ENCODE data around the gene DAAM1.
A peak's percentile ranks its signal among the peaks of the same experiment; 100 is the strongest.

Gene DAAM1

DNA sequence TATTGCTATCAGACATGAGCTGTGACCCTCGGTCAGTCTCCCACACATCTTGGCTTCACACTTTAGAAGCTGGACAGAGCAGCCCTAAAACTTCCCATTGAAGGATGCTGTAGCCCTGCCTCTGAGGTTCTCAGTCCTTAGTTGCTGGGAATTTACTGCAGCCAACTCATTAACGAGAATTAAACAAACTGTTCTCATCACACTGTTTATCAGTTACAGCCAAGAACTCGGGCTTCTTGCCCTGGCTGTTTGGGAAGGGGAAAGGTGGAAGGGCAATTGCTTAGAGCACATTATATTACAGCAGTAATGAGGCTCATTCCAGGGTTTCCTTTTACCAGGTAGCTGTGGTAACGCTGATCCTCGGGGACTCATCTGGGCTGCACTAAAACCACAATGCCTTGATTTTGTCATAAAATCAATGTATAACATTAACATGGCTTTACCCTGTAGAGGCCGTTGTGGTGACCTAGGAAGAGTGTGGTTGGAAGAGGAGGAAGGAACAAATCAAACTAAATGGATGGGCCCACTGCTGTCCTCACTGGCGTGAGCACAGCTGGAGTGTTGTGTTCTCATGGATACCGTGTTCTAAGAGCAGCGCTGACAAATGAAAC is 189.6 kb downstream of the DAAM1 start:
- DNase-seq, result no peak

GRCh38 chr14:59389936-59390335 is 201.5 kb downstream of the DAAM1 start:
- no peak for DNase-seq

GRCh38 chr14:59391388-59391787 is 202.9 kb downstream of the DAAM1 start:
- DNase-seq, result no peak

- DNase-seq, result no peak
These were observed 205.8 kb downstream of the DAAM1 start for GRCh38 chr14:59394268-59394667.

DNA sequence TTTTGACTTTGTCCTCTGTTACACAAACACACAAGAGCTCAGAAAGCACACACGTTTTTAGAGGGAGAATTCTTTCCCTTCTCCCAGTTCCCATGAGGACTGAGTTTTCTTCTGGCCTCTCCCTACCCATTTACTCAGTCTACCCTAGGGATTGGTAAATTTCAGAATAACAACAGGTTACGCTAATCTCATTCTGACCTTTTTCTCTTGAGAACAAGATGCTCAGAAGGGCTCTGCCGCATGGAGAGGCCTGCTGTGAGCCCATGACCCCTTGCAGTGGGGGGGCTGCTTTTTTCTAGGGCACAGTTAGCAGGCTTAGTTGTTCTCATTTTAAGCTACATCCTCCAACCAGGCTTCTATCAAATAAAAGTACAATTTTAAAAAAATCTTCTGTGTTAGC is 207.2 kb downstream of the DAAM1 start:
- DNase-seq, result no peak

DNA sequence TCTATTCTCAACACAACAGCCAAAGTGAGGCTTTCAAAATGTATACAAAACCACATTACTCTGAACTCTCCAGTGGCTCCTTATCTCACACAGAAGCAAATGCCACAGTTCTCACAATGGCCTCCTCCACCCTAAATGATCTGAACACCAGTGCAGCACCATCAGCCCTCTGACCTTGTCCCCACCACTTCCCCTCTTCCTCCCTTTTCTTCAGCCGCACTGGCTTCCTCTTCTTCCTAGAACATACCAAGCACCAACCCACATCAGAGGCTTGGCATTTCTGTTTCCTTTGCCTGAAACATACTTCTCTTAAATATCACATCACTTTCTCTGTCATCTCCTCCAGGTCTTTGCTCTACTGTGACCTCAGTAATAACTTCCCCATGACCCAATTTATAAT is 210.4 kb downstream of the DAAM1 start:
- peak; percentile 59 for DNase-seq

- no peak for DNase-seq
These were observed 218.2 kb downstream of the DAAM1 start for GRCh38 chr14:59406454-59407245.

GRCh38 chr14:59407246-59408010 is 219.0 kb downstream of the DAAM1 start:
- DNase-seq, result peak; percentile 10

DNA sequence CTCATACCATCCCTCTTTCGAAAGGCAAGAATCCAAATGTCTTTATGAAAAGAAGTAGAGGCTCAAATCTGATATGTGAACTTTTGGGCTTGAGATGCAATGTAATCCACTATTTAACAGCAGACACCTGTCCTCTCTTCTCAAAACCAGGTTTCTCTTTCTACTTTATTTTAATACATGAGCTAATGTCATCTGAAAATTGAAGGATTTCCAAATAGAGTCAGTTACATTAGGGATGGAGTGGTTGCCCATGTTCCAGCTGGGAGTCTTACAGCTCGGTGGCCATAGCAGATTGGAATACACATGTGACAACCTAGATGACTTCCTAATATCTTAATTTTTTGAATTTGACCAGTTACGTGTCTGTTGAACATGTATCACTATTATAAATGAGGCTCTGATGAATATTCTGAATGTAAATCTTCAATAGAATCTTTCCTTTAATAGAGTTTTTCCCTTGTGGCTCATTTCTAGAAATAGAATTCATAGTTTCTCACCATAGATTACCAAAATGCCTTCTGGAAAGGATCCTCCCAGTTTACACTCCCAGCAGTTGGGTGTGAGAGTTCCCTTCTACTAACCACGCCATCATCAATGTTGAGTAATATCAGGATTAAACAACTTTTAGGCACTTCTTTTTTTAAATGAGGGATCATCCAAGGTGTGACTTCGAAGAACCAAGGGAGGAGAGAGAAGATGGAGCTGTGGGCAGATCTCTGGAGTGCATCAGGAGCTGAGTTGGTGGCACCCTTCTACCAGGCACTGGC is 227.6 kb downstream of the DAAM1 start:
- no peak for DNase-seq

DNA sequence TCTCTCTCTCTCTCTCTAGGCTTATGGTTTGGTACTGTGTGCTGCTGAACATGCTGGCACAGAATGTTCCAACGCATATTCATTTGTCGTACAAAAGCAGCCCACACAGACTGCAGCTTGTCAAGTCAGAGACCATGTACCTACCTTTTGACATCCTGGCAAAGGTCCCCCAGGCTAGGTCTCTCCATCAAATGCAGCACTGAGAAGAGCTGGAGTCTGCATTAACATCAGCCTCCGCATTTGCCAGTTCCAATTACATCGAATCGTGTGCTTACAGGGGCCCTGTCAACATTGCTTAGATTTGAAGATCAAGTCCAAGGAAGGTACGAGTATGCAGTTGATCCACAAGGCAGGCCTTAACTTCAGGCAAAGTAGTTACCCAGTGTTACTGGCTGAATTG is 228.8 kb downstream of the DAAM1 start:
- no peak for DNase-seq

- DNase-seq, result no peak
These were observed 230.8 kb downstream of the DAAM1 start for GRCh38 chr14:59419303-59419702.

All from inflammatory macrophage treated with lipopolysaccharide for 4 hours (primary cell).